Coronary artery (tissue), 2 donors: ENCODE measurements around the gene TNFAIP3.

ENCODE experiments used
- DNase-seq: peaks from one replicate; pipeline ENCODE4 v3.0.0-alpha.2; 2017; ENCODE audit warnings: low spot score
- H3K27ac ChIP-seq, 2 donors: fragments of 200-600 bp; sonication (generic); one replicate each; pipeline ENCODE4 v1.5.1; 2016 to 2019
- H3K4me3 ChIP-seq: fragments of 200-600 bp; sonication (generic); 2 replicates; pipeline ENCODE4 v1.5.1; 2016; ENCODE audit warnings: mild to moderate bottlenecking, moderate library complexity
- CTCF ChIP-seq: fragments of 200-600 bp; sonication (generic); IDR thresholded peaks from one replicate; pipeline ENCODE4 v1.5.1; 2019; ENCODE audit warnings: antibody characterized with exemption

The TNFAIP3 gene

GRCh38 chr6:137878029-137878428 is 11.0 kb downstream of the TNFAIP3 start:
- Histone ChIP-seq H3K4me3 (no peak overlapping the region), H3K27ac (no peak overlapping the region)
- no peak for DNase-seq
- no peak for TF ChIP-seq CTCF

GRCh38 chr6:137878486-137879285 is 11.6 kb downstream of the TNFAIP3 start:
- no peak for DNase-seq
- Histone ChIP-seq H3K4me3 (no peak overlapping the region), H3K27ac (peak overlapping the region; percentile 19 to 49)
- no peak for TF ChIP-seq CTCF

- no peak for DNase-seq
- Histone ChIP-seq H3K27ac (peak overlapping the region; percentile 13 to 19), H3K4me3 (peak overlapping the region; percentile 5)
- no peak for TF ChIP-seq CTCF
These were observed 12.2 kb downstream of the TNFAIP3 start for GRCh38 chr6:137879299-137879698.

- TF ChIP-seq CTCF: no peak
- Histone ChIP-seq H3K27ac (peak overlapping the region in 1 of 2 donors; percentile 40), H3K4me3 (no peak overlapping the region)
- no peak for DNase-seq
These were observed 13.1 kb downstream of the TNFAIP3 start for GRCh38 chr6:137879885-137880745.

- DNase-seq: no peak
- TF ChIP-seq CTCF: no peak
- H3K27ac ChIP-seq: no peak overlapping the region
- no peak overlapping the region for H3K4me3 ChIP-seq
These were observed 13.9 kb downstream of the TNFAIP3 start for GRCh38 chr6:137880746-137881521.

GRCh38 chr6:137881522-137881886 is 14.4 kb downstream of the TNFAIP3 start:
- Histone ChIP-seq H3K4me3 (no peak overlapping the region), H3K27ac (no peak overlapping the region)
- TF ChIP-seq CTCF: no peak
- DNase-seq: no peak
